CD4-positive, alpha-beta memory T cell (primary cell): Measurements from ENCODE around the gene NPY5R. TPM values are rescaled to one million over a fixed set of nuclear protein-coding genes. Genes with fewer than 3 reads are reported as not detected.
A peak's percentile ranks its signal among the peaks of the same experiment; 100 is the strongest.

Experiments
- CTCF ChIA-PET: fragments of 350-600 bp; sonication (Branson Sonifier 250); formaldehyde crosslinking; loops from one replicate; lab custom pipeline; 2021; ENCODE audit warnings: inconsistent platforms; ENCODE audit not compliant: partially characterized antibody; lab: Charles Lee
- POLR2A ChIA-PET: fragments of 350-600 bp; sonication (Branson Sonifier 250); formaldehyde crosslinking; loops from one replicate; lab custom pipeline; 2021; ENCODE audit not compliant: partially characterized antibody; lab: Charles Lee
- DNase-seq, 5 donors: peaks; one replicate each; pipeline versions ENCODE4 v3.0.0 to v3.0.0-alpha.2; 2020 to 2022; ENCODE audit warnings: mixed read lengths in 1 of 5
- H3K27ac ChIP-seq: one replicate; pipeline ENCODE4 v1.7.0; 2013; ENCODE audit warnings: low read depth, low read length
- H3K27me3 ChIP-seq: 2 replicates; pipeline ENCODE4 v1.7.0; 2013; ENCODE audit warnings: mild to moderate bottlenecking, low read length, moderate library complexity; ENCODE audit not compliant: insufficient read depth
- H3K36me3 ChIP-seq: 2 replicates; pipeline ENCODE4 v1.7.0; 2013; ENCODE audit warnings: mild to moderate bottlenecking, low read length, moderate library complexity; ENCODE audit not compliant: insufficient read depth
- H3K4me1 ChIP-seq: 2 replicates; pipeline ENCODE4 v1.7.0; 2013; ENCODE audit warnings: mild to moderate bottlenecking, low read length, moderate library complexity; ENCODE audit not compliant: insufficient read depth
- H3K4me3 ChIP-seq, 2 donors: one replicate each; pipeline ENCODE4 v1.7.0; 2013; ENCODE audit warnings: low read length in 2 of 2, mild to moderate bottlenecking in 1 of 2
- H3K9me3 ChIP-seq, 2 donors: one replicate each; pipeline ENCODE4 v1.7.0; 2013; ENCODE audit warnings: low read length in 2 of 2, control low read depth in 1 of 2; ENCODE audit not compliant: control insufficient read depth in 1 of 2
- H3K27ac Mint-ChIP-seq, 7 donors: one replicate each; pipeline ENCODE4 v1.8.0; 2020 to 2021; ENCODE audit warnings: mixed read lengths in 7 of 7, mild to moderate bottlenecking in 6 of 7, inconsistent platforms in 3 of 7, moderate library complexity in 3 of 7
- H3K27me3 Mint-ChIP-seq, 2 donors: one replicate each; pipeline ENCODE4 v1.8.0; 2020 to 2021; ENCODE audit warnings: mixed read lengths in 2 of 2
- H3K36me3 Mint-ChIP-seq, 2 donors: one replicate each; pipeline ENCODE4 v1.8.0; 2020 to 2021; ENCODE audit warnings: mixed read lengths in 2 of 2, inconsistent platforms in 1 of 2, mild to moderate bottlenecking in 1 of 2
- H3K4me1 Mint-ChIP-seq, 4 donors: one replicate each; pipeline ENCODE4 v1.8.0; 2020 to 2021; ENCODE audit warnings: mixed read lengths in 4 of 4, mild to moderate bottlenecking in 1 of 4
- H3K4me3 Mint-ChIP-seq, 8 donors: one replicate each; pipeline ENCODE4 v1.8.0; 2020 to 2021; ENCODE audit warnings: mixed read lengths in 8 of 8, mild to moderate bottlenecking in 7 of 8, moderate library complexity in 6 of 8, inconsistent platforms in 3 of 8
- H3K9me3 Mint-ChIP-seq, 8 donors: one replicate each; pipeline ENCODE4 v1.8.0; 2020 to 2021; ENCODE audit warnings: mixed read lengths in 8 of 8, mild to moderate bottlenecking in 5 of 8, inconsistent platforms in 3 of 8, moderate library complexity in 1 of 8
- intact Hi-C: fragments of 100-400 bp; cut with micrococcal nuclease; formaldehyde crosslinking; loops from one replicate; pipeline ENCODE4 v1.15.1; 2023
- polyA plus RNA-seq, 2 donors: library from polyadenylated mRNA; unstranded; fragments of 300-500 nt; fragmentation: Illumina TruSeq; gene quantifications; one replicate each; pipeline ENCODE4 v1.2.3, GENCODE V29; 2021
- total RNA-seq, 2 experiments: library from RNA; stranded (reverse); gene quantifications; one replicate each; pipeline ENCODE4 v1.2.3, GENCODE V29; 2021

The NPY5R gene
- total and polyA plus RNA-seq, 4 experiments from 2014 or later = not detected

DNA sequence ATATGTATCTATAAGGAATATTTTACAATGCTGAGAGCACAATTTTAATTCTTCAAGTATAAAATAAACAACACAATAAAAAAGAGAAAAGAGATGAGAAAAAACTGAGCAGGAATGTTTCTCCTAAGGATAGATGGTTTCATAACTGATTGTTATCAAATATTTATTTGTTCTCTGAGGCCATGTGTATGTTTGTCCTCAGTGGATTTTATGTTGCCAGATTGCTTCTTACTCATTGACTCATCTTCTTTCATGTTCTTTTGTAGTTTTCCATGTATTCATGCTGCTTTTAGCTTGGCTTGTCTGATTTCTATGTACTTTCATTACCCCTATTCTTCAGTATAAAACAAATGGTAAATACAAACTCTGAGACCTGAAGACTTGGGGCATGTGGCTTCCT lies 41.2 kb downstream of the NPY5R start:
- no peak overlapping the region for H3K27ac Mint-ChIP-seq
- Histone ChIP-seq H3K27me3 (no peaks in the 10 kb centered on the region), H3K36me3 (no peaks in the 10 kb centered on the region), H3K27ac (no peak overlapping the region), H3K4me3 (no peak overlapping the region), H3K4me1 (no peaks in the 10 kb centered on the region), H3K9me3 (no peaks in the 10 kb centered on the region)
- H3K36me3 Mint-ChIP-seq = no peaks in the 10 kb centered on the region
- H3K9me3 Mint-ChIP-seq = peaks cover 0 to 3% (median 0%) of the 10 kb centered on the region in 8 donors
- peaks cover 2 to 7% of the 10 kb centered on the region in 2 donors for H3K27me3 Mint-ChIP-seq
- H3K4me1 Mint-ChIP-seq = no peaks in the 10 kb centered on the region
- CTCF ChIA-PET = no interaction called here
- POLR2A ChIA-PET = no interaction called here
- intact Hi-C loops = no loop called here
- no peak overlapping the region for H3K4me3 Mint-ChIP-seq
- no peak for DNase-seq

DNA sequence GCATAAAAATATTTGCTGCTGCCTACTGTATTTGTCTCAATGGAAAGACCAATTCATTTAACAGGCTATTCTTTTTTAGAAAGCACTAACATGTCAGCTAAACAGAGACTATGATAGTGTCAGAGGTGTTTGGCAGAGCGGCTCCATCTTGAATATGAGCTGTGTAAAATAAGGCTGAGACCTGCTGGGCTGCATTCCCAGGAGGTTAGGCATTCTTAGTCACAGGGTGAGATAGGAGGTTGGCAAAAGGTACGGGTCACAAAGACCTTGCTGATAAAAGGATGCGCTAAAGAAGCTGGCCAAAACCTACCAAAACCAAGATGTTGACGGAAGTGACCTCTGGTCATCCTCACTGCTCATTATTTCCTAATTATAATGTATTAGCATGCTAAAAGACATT lies 41.8 kb downstream of the NPY5R start:
- no peaks in the 10 kb centered on the region for H3K4me1 ChIP-seq

DNA sequence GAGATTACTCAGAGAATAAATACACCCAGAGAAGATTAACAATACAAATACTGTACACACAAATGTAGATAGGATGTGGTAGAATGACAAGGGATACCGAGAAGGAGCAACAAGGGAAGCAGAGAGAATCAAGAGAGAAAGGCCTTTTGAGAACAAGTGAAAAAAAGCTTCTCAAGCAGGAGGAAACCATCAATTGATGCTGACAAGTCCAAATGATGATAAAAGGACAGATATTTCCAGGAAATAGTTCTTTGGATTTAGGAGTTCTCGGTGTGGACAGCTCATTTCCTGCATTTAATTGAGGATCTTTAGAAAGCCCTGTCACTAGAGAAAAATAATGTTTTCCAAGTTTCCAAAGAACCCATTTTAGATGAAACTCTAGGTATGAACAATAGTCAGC lies 48.1 kb downstream of the NPY5R start:
- Mint-ChIP-seq H3K4me3 (no peak overlapping the region), H3K4me1 (peaks cover 3 to 4% (median 3%) of the 10 kb centered on the region in 4 donors), H3K9me3 (no peaks in the 10 kb centered on the region), H3K27ac (no peak overlapping the region), H3K27me3 (peaks cover 0 to 2% of the 10 kb centered on the region in 2 donors), H3K36me3 (no peaks in the 10 kb centered on the region)
- DNase-seq = no peak
- no peak overlapping the region for H3K27ac ChIP-seq
- peaks cover 4% of the 10 kb centered on the region for H3K4me1 ChIP-seq
- POLR2A ChIA-PET = no interaction called here
- intact Hi-C loops = no loop called here
- no peak overlapping the region for H3K4me3 ChIP-seq
- peaks cover 3% of the 10 kb centered on the region for H3K27me3 ChIP-seq
- CTCF ChIA-PET = no interaction called here
- H3K9me3 ChIP-seq = no peaks in the 10 kb centered on the region
- no peaks in the 10 kb centered on the region for H3K36me3 ChIP-seq

More for the DNA sequence above, 41.8 kb downstream of the NPY5R start:
- Mint-ChIP-seq H3K4me3 (no peak overlapping the region), H3K27me3 (peaks cover 2 to 7% of the 10 kb centered on the region in 2 donors), H3K4me1 (no peaks in the 10 kb centered on the region), H3K36me3 (no peaks in the 10 kb centered on the region), H3K27ac (no peak overlapping the region), H3K9me3 (peaks cover 0 to 3% (median 0%) of the 10 kb centered on the region in 8 donors)
- intact Hi-C loops = no loop called here
- H3K36me3 ChIP-seq = no peaks in the 10 kb centered on the region
- no peaks in the 10 kb centered on the region for H3K9me3 ChIP-seq
- ChIA-PET CTCF (no interaction called here), POLR2A (no interaction called here)
- H3K4me3 ChIP-seq = no peak overlapping the region
- H3K27me3 ChIP-seq = no peaks in the 10 kb centered on the region
- DNase-seq = no peak
- no peak overlapping the region for H3K27ac ChIP-seq

DNA sequence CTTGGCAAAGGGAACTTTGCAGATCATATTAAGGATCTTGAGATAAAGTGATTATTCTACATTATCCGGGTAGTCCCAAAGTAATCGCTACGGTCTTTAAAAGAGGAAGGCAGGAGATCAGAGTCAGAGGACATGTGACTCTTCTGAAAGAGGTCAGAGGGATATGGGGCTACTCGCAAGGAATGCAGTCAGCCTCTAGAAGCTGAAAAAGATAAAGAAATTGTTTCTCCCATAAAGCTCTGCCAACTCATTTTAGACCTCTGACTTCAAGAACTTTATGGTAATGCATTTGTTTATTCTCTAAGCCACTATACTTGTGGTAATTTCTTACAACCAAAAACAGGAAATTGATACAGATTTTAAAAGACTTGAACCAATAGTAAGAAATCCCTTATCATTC lies 48.6 kb downstream of the NPY5R start:
- H3K4me3 Mint-ChIP-seq = no peak overlapping the region
- peaks cover 3 to 4% (median 3%) of the 10 kb centered on the region in 4 donors for H3K4me1 Mint-ChIP-seq
- no peak overlapping the region for H3K27ac Mint-ChIP-seq
- H3K27me3 Mint-ChIP-seq = peaks cover 0 to 1% of the 10 kb centered on the region in 2 donors
- Histone ChIP-seq H3K36me3 (no peaks in the 10 kb centered on the region), H3K4me3 (no peak overlapping the region), H3K27ac (no peak overlapping the region), H3K9me3 (no peaks in the 10 kb centered on the region), H3K4me1 (peaks cover 4% of the 10 kb centered on the region), H3K27me3 (peaks cover 3% of the 10 kb centered on the region)
- no peak for DNase-seq
- intact Hi-C loops = no loop called here
- POLR2A ChIA-PET = no interaction called here
- peaks cover 0 to under 1% (median 0%) of the 10 kb centered on the region in 8 donors for H3K9me3 Mint-ChIP-seq
- CTCF ChIA-PET = no interaction called here
- H3K36me3 Mint-ChIP-seq = no peaks in the 10 kb centered on the region

DNA sequence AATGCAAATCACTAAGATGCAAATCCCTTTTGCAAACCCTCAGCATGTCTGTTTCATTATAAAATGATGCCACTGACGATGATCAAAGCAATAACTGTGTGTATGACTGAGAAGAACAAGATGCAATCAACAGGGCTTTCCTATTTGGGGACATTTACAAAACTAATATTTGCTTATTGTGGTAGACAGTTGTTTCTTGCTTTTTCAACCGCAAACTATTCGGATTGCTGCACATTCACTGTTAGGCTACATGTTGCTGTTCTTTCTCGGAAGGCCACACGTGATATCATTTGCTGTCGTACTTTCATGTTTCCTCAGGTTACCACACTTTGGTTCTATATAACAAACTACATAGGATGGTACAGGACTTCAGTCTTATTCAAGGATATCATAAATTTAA lies 49.8 kb downstream of the NPY5R start:
- intact Hi-C loops = no loop called here
- Mint-ChIP-seq H3K4me3 (no peak overlapping the region), H3K36me3 (no peaks in the 10 kb centered on the region), H3K27ac (peak overlapping the region in 1 of 7 donors; percentile 20), H3K27me3 (peaks cover 0 to 1% of the 10 kb centered on the region in 2 donors), H3K4me1 (peaks cover 3 to 4% (median 3%) of the 10 kb centered on the region in 4 donors), H3K9me3 (peaks cover 0 to 3% (median 0%) of the 10 kb centered on the region in 8 donors)
- Histone ChIP-seq H3K36me3 (no peaks in the 10 kb centered on the region), H3K27ac (no peak overlapping the region), H3K4me1 (peaks cover 4% of the 10 kb centered on the region), H3K4me3 (no peak overlapping the region), H3K27me3 (peaks cover 3% of the 10 kb centered on the region), H3K9me3 (no peaks in the 10 kb centered on the region)
- ChIA-PET CTCF (no interaction called here), POLR2A (no interaction called here)
- DNase-seq = no peak

DNA sequence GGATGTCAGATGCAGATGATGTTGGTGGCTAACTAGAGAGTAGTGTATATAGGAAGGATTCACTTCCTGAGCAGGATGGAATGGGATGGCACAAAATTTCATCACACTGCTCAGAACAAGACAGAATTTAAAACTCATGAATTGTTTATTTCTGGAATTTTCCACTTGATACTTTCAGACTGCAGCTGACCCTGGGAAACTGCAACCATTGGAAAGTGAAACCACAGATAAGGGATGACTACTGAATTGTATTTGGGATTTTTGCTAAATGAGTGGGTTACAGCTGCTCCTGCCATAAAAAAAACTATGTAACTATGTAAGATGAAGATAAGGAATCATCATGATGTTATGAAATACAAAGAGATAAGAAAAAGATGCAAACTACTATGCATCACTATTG lies 51.4 kb downstream of the NPY5R start:
- Histone ChIP-seq H3K27ac (no peak overlapping the region), H3K4me1 (peaks cover 4% of the 10 kb centered on the region), H3K36me3 (no peaks in the 10 kb centered on the region), H3K4me3 (no peak overlapping the region), H3K27me3 (peaks cover 3% of the 10 kb centered on the region), H3K9me3 (no peaks in the 10 kb centered on the region)
- Mint-ChIP-seq H3K27ac (no peak overlapping the region), H3K9me3 (peaks cover 0 to 3% (median 0%) of the 10 kb centered on the region in 8 donors), H3K36me3 (no peaks in the 10 kb centered on the region), H3K27me3 (no peaks in the 10 kb centered on the region), H3K4me3 (peak overlapping the region in 1 of 8 donors; percentile 1), H3K4me1 (peaks cover 3 to 4% (median 3%) of the 10 kb centered on the region in 4 donors)
- intact Hi-C loops = no loop called here
- DNase-seq = no peak
- POLR2A ChIA-PET = no interaction called here
- CTCF ChIA-PET = no interaction called here

DNA sequence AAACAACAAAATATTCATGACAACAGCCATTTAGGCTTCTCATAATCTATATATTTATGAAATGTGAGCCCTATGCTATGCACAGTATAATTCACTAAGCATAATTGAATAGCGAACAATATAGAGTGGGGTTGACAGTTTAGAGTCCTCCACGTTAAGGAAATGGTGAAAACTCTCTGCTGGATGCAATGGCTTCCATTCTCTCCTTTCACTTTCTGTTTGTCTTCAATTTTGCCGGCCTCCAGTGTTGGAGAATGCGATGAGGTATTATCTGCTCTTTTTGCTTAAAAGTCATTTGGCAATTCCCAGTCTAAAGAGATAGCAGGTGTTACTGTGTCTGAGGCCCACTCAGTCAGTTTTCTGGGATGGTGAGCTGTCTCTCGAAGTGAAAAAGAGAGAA lies 52.1 kb downstream of the NPY5R start:
- intact Hi-C loops = no loop called here
- Mint-ChIP-seq H3K4me3 (peak overlapping the region in 6 of 8 donors; percentile 17 to 66 (median 28)), H3K36me3 (no peaks in the 10 kb centered on the region)

More for the DNA sequence above, 52.1 kb downstream of the NPY5R start:
- Histone ChIP-seq H3K27ac (no peak overlapping the region), H3K9me3 (no peaks in the 10 kb centered on the region), H3K4me3 (no peak overlapping the region), H3K4me1 (peaks cover 4% of the 10 kb centered on the region), H3K27me3 (peaks cover 3% of the 10 kb centered on the region), H3K36me3 (no peaks in the 10 kb centered on the region)
- H3K27ac Mint-ChIP-seq = peak overlapping the region in 1 of 7 donors; percentile 8
- DNase-seq = no peak
- no peaks in the 10 kb centered on the region for H3K27me3 Mint-ChIP-seq
- POLR2A ChIA-PET = no interaction called here
- H3K4me1 Mint-ChIP-seq = peaks cover 3 to 4% (median 3%) of the 10 kb centered on the region in 4 donors
- CTCF ChIA-PET = no interaction called here
- peaks cover 0 to 3% (median 0%) of the 10 kb centered on the region in 8 donors for H3K9me3 Mint-ChIP-seq
